ENCODE data around the gene CABLES1. TPM values are rescaled to one million over a fixed set of nuclear protein-coding genes. Genes with fewer than 3 reads are reported as not detected.
"Not testable (repeated sequence)": the region's sequence is repeated elsewhere in the genome, so short reads cannot be mapped to it uniquely, and the experiment has no call there.

The CABLES1 gene
- total RNA-seq, 2 experiments from 2014 or later: 1.9 to 2.1 TPM

DNA sequence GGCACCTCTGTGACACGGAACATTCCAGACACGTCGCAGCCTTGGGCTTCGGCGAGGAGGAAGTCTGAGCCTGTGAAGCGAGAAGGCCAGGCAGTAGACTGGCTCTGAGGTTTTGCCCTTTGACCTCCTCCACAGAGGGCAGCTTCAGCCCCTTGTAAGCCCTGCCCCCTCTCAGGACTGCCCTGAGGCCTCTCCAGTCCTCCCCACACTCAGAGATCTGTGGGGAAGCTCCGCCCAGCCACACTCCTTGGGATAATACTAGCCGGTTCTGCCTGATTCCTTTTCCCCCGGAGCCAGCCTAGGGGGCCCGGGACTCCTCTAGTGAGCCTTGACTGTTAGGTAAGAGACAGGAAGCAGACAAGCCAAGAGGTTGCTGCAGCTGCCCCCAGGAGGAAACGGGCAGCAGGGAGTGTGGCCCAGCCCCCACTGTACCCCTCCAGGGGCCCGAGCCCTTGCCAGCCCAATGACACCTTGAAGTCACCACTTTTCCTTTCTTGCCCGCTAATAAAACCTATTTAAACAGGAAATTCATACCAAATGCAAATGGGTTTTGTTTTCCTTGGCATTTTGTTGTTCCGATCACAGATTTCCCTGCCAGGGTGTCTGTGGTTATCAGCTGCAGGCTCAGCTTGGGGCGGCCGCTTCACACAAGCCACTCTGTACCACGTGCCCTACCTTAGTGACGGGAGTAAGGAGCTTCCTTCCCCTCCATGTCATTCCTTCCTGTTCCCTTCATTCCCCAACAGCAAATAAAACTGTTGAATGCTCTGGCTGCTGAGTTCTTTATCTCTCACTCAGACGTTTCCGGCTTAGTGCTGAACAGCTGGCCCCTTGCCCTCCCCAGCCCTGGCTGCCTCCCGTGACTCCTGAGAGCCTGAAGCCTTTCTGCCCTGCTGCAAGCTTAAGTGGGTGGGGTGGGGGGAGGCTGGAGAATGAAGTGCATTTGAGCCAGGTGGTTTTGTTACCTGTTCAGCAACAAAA lies 124.7 kb downstream of the CABLES1 start:
- peaks cover 41% of the 10 kb centered on the region for H3K4me1 Mint-ChIP-seq
- POLR2A ChIA-PET: no interaction called here
- CTCF ChIA-PET: interaction anchor here (1.0 to 4.1 kb wide), 7 partner anchors 13 to 78 kb away, joined by 3 to 14 read pairs (median 4); no protein-coding TSS in a partner anchor
- no peak overlapping the region for H3K4me3 Mint-ChIP-seq
- DNase-seq: peak; percentile 16
- no peaks in the 10 kb centered on the region for H3K9me3 Mint-ChIP-seq
- no peaks in the 10 kb centered on the region for H3K27me3 Mint-ChIP-seq
- peak overlapping the region; percentile 52 for H3K27ac Mint-ChIP-seq
- H3K36me3 Mint-ChIP-seq (ENCODE audit: low read depth): peaks cover 7% of the 10 kb centered on the region

DNA sequence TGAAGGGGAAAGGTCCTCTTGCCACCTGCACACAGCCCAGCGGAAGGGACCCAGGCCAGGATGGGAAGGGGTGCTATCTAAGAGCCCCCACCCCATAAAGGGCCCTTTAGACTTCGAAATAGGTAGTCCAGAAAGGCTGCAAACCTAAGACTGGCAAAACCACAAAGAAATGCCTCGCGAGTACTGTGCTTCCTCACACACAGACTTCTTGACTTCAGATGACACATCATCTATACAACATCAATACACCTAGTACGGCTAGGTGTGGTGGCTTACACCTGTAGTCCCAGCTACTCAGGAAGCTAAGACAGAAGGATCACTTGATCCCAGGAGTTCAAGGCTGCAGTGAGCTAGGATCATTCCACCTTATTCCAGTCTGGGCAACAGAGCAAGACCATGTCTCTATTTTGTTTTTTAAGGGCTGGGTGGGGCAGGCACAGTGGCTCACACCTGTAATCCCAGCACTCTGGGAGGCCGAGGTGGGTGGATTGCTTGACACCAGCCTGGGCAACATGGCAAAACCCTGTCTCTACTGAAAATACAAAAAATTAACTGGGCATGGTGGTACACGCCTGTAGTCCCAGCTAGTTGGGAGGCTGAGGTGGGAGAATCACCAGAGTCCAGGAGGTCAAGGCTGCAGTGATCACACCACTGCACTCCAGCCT lies 125.8 kb downstream of the CABLES1 start:
- Mint-ChIP-seq H3K36me3 (ENCODE audit: low read depth) (peaks cover 7% of the 10 kb centered on the region), H3K9me3 (no peaks in the 10 kb centered on the region), H3K4me3 (no peak overlapping the region), H3K27me3 (no peaks in the 10 kb centered on the region), H3K27ac (peak overlapping the region; percentile 52), H3K4me1 (peaks cover 41% of the 10 kb centered on the region)
- no peak for DNase-seq
- ChIA-PET POLR2A (no interaction called here), CTCF (interaction anchor here (0.6 to 4.1 kb wide), 8 partner anchors 12 to 190 kb away, joined by 3 to 14 read pairs (median 4); no protein-coding TSS in a partner anchor)

DNA sequence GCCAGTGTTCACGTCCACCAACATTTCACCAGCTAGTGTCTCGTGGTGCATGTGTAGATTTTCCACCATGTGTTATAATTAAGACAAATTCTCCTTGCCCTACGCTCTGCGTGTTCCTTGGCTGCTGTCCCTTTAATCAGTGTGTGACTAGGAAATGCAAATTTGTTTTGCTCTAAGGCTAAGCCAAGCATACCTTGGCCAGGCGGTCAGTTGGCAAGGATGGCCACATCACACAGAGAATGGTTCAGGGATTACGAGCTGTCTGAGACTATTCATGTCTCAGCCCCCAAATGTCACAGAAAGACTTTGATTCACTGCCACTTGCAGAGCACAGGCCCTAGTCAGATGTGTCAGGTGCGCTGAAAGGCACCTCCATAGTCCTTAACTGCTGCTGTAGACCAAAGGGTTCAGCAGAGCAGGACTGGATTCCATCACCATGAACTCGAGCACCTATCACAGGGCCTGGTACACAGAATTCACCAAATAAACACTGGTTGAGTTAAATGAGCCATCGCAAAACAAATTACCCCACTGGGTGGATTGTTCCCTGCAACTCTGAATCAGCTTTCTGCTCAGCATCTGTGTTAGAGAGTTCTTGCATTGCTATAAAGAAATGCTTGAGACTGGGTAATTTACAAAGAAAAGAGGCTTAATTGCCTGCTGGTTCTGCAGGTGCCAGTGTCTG lies 128.4 kb downstream of the CABLES1 start:
- no peak overlapping the region for H3K27ac Mint-ChIP-seq
- no peaks in the 10 kb centered on the region for H3K27me3 Mint-ChIP-seq
- no peak for DNase-seq
- peaks cover 9% of the 10 kb centered on the region for H3K9me3 Mint-ChIP-seq
- POLR2A ChIA-PET: no interaction called here
- peaks cover 42% of the 10 kb centered on the region for H3K4me1 Mint-ChIP-seq
- CTCF ChIA-PET: interaction anchor here (1.6 kb wide), 1 partner anchor 31 kb away, joined by 4 read pairs; no protein-coding TSS in a partner anchor
- no peak overlapping the region for H3K4me3 Mint-ChIP-seq
- peaks cover 8% of the 10 kb centered on the region for H3K36me3 Mint-ChIP-seq (ENCODE audit: low read depth)

DNA sequence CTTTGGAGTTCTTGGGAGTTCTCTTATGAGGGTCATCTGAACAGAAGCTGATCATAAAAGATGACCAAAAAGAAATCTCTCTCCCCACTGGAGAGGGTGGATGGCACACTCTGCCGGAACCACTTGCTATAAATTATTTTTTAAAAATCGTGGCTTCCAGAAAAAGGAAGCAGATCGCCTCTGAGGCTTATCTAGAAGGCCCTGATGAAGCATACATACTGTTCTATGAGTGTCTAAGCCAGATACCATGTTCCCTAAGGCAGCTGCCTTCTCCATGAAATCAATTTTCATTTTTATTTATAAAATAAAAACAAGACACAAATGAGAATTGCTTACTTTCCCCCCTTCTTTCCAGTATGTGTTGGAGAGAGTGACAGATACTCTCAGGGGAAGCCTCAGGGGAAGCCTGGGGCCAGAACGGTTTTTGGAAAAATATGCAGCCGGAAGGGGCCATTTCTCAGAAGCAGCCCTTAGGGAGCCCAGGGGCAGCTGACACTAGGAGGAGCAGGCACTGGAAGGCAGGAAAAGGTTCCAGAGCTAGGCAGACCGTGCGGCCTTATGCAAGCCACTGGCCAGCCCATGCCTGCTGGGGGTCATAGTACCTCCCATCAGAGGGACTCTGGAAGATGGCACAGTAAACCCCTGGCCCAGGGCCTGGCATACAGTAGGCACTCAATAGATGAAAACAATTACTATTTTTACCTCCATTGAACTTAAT lies 130.6 kb downstream of the CABLES1 start:
- Mint-ChIP-seq H3K9me3 (peaks cover 26% of the 10 kb centered on the region), H3K27me3 (no peaks in the 10 kb centered on the region), H3K4me3 (no peak overlapping the region), H3K36me3 (ENCODE audit: low read depth) (peaks cover 27% of the 10 kb centered on the region), H3K4me1 (peaks cover 30% of the 10 kb centered on the region), H3K27ac (no peak overlapping the region)
- ChIA-PET POLR2A (no interaction called here), CTCF (interaction anchor here (0.5 to 1.8 kb wide), 5 partner anchors 14 to 1665 kb away, joined by 3 to 9 read pairs (median 4); partner anchors contain the start of gene ESCO1)
- DNase-seq: no peak

DNA sequence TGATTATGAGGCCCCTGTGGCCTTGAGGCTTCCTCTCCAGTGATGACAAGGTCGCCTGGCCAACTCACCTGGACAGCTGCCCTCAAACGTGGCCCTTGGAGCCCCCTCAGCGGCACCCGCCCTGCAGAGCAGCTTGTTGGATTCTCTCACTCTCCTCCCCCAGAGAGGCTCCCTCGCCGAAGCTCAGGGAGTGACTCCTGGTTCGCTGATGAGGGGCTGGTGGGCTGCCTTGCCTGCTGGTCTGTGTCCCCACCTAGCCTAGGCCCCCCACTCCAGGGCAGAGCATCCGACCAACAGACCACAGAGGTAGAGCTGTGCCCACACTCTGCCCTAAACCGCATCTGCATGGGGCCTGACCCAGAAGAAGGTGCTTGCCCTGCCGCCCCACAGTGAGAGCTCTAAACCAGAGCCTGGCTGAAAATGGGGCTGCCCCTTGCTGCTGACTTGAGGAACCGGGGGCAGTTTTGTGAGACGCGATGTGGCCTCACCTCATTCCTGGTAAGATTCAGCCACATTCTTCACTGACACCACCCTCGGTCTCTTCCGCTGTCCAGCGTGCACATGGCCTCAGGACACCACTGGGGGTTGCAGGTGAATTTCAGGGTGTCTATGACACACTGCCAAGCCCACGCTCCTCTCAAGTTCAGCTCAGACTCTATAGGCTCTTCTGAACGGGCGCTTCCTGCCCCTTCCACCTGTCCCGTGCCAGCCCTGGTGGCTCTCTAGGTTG lies 131.6 kb downstream of the CABLES1 start:
- H3K27ac Mint-ChIP-seq: peak overlapping the region; percentile 36
- no peak overlapping the region for H3K4me3 Mint-ChIP-seq
- H3K9me3 Mint-ChIP-seq: peaks cover 36% of the 10 kb centered on the region
- no peaks in the 10 kb centered on the region for H3K27me3 Mint-ChIP-seq
- H3K36me3 Mint-ChIP-seq (ENCODE audit: low read depth): peaks cover 34% of the 10 kb centered on the region
- ChIA-PET POLR2A (no interaction called here), CTCF (interaction anchor here (0.6 to 1.8 kb wide), 4 partner anchors 12 to 135 kb away, joined by 3 to 9 read pairs (median 4); no protein-coding TSS in a partner anchor)
- peaks cover 26% of the 10 kb centered on the region for H3K4me1 Mint-ChIP-seq
- DNase-seq: no peak

DNA sequence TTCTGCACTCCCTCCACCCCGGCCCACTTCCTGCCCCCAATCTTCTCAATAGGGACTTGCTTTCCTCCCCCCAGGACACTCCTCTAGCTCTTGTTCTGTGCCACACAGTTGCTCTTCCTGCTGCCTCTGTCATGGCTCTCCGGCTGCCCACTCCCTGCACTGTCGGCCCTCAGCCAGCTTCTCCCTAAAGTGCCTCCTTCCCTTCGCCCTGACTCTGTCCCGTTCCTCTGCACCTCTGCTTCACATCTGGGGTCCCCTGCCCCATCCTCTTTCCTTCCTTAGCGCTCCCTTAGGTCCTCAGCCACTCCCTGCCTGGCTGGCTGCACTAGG lies 132.1 kb downstream of the CABLES1 start:
- Mint-ChIP-seq H3K36me3 (ENCODE audit: low read depth) (peaks cover 34% of the 10 kb centered on the region), H3K27ac (peak overlapping the region; percentile 36), H3K9me3 (peaks cover 37% of the 10 kb centered on the region), H3K27me3 (no peaks in the 10 kb centered on the region), H3K4me1 (peaks cover 27% of the 10 kb centered on the region), H3K4me3 (no peak overlapping the region)
- POLR2A ChIA-PET: no interaction called here
- CTCF ChIA-PET: interaction anchor here (1.5 kb wide), 1 partner anchor 38 kb away, joined by 4 read pairs; no protein-coding TSS in a partner anchor
- DNase-seq: no peak

DNA sequence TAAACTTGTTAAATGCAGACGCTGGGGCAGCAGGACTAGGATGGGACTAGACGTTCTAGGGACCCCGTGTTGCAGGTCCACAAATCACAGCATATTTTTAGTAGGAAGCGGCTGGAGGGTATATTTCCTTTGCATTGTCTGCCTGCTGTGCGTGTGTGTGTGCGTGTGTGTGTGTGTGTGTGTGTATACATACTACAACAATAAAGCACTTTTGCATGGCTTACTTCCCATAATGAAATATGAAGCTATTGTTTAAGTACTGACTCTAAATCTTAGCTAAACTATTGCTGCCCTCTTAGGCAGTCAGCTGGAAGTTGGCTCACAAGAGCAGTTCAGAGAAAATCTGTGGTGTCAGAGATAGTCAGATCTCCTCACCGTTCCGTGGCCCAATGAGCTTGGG lies 133.4 kb downstream of the CABLES1 start:
- Mint-ChIP-seq H3K4me3 (no peak overlapping the region), H3K27me3 (no peaks in the 10 kb centered on the region), H3K9me3 (peaks cover 39% of the 10 kb centered on the region), H3K36me3 (ENCODE audit: low read depth) (peaks cover 34% of the 10 kb centered on the region), H3K27ac (no peak overlapping the region), H3K4me1 (peaks cover 33% of the 10 kb centered on the region)
- ChIA-PET CTCF (interaction anchor here (0.9 to 1.4 kb wide), 3 partner anchors 15 to 90 kb away, joined by 3 to 4 read pairs (median 4); no protein-coding TSS in a partner anchor), POLR2A (no interaction called here)
- DNase-seq: no peak

DNA sequence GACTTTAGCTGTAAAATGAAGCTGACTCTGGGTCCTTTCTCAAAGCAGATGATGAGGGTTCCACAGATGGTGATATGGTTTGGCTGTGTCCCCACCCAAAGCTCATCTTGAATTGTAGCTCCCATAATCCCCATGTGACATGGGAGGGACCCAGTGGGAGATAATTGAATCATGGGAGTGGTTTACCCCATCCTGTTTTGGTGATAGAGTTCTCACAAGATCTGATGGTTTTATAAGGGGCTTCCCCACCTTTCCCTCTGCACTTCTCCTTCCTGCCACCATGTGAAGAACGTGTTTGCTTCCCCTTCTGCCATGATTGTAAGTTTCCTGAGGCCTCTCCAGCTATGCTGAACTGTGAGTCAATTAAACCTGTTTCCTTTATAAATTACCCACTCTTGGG lies 133.8 kb downstream of the CABLES1 start:
- peaks cover 33% of the 10 kb centered on the region for H3K4me1 Mint-ChIP-seq
- POLR2A ChIA-PET, DNase-seq, H3K4me3 Mint-ChIP-seq, H3K27me3 Mint-ChIP-seq: not testable (repeated sequence)
- peaks cover 34% of the 10 kb centered on the region for H3K36me3 Mint-ChIP-seq (ENCODE audit: low read depth)
- CTCF ChIA-PET: interaction anchor here (0.9 to 1.4 kb wide), 3 partner anchors 16 to 90 kb away, joined by 3 to 4 read pairs (median 4); no protein-coding TSS in a partner anchor
- H3K27ac Mint-ChIP-seq: peak overlapping the region; percentile 59
- H3K9me3 Mint-ChIP-seq: peaks cover 39% of the 10 kb centered on the region

DNA sequence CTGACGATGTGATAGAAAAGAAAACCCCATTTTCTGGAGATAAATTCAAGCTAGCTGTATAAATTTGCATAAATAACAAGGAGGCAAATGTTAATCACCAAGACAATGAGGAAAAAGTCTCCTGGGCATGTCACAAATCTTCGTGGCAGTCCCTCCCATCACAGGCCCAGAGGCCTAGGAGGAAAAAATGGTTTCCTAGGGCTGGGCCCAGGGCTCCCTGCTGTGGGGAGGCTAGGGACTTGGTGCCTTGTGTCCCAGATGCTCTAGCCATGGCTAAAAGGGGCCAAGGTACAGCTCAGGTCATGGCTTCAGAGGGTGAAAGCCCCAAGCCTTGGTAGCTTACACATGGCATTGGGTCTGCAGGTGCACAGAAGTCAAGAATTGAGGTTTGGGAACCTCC lies 134.6 kb downstream of the CABLES1 start:
- ChIA-PET CTCF (interaction anchor here (0.8 kb wide), 1 partner anchor 8 kb away, joined by 4 read pairs; no protein-coding TSS in a partner anchor), POLR2A (no interaction called here)
- H3K36me3 Mint-ChIP-seq (ENCODE audit: low read depth): peaks cover 34% of the 10 kb centered on the region
- peaks cover 33% of the 10 kb centered on the region for H3K4me1 Mint-ChIP-seq
- no peak overlapping the region for H3K4me3 Mint-ChIP-seq
- DNase-seq: no peak
- H3K9me3 Mint-ChIP-seq: peaks cover 39% of the 10 kb centered on the region
- no peaks in the 10 kb centered on the region for H3K27me3 Mint-ChIP-seq
- H3K27ac Mint-ChIP-seq: no peak overlapping the region

DNA sequence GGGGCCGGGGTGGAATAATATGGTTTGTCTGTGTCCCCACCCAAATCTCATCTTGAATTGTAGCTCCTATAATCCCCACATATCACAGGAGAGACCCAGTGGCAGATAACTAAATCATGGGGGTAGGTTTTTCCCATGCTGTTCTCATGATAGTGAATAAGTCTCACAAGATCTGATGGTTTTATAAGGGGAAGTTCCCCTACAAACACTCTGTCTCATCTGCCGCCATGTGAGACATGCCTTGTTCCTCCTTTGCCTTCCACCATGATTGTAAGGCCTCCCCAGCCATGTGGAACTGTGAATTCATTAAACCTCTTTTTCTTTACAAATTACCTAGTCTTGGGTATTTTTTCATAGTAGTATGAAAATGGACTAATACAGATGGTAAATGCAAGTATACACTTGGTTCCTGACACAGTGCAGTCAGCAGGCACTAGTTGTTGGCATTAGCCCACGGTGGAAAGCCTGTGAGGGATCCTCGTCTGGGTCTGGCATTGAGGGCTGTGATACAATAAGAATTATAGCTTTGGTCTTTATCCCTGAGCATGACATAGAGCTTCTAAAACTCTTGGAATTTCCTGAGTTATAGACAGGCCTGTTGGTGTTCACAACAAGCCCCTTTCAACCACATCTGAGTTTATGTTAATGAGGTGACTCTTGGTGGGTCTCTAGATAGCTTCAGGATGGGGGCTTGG lies 135.8 kb downstream of the CABLES1 start:
- ChIA-PET CTCF (interaction anchor here (1.0 to 3.2 kb wide), 5 partner anchors 10 to 65 kb away, joined by 3 to 14 read pairs (median 4); no protein-coding TSS in a partner anchor), POLR2A (no interaction called here)
- H3K9me3 Mint-ChIP-seq: peaks cover 39% of the 10 kb centered on the region

More for the DNA sequence above, 135.8 kb downstream of the CABLES1 start:
- no peak for DNase-seq
- H3K36me3 Mint-ChIP-seq (ENCODE audit: low read depth): peaks cover 34% of the 10 kb centered on the region
- H3K4me3 Mint-ChIP-seq: no peak overlapping the region
- H3K27ac Mint-ChIP-seq: no peak overlapping the region
- no peaks in the 10 kb centered on the region for H3K27me3 Mint-ChIP-seq
- peaks cover 33% of the 10 kb centered on the region for H3K4me1 Mint-ChIP-seq
